Measurements from ENCODE around the gene KIN.
A peak's percentile ranks its signal among the peaks of the same experiment; 100 is the strongest.
"Not testable (repeated sequence)": the region's sequence is repeated elsewhere in the genome, so short reads cannot be mapped to it uniquely, and the experiment has no call there.

The KIN gene

GRCh38 chr10:7794251-7795026 lies 6.6 kb upstream of the KIN start:
- no peak for DNase-seq (ENCODE audit: low read depth, low spot score)

GRCh38 chr10:7792541-7792940 lies 4.7 kb upstream of the KIN start:
- DNase-seq (ENCODE audit: low read depth, low spot score) = no peak

- DNase-seq (ENCODE audit: low read depth, low spot score) = no peak
Observed at GRCh38 chr10:7789390-7789789, 1.6 kb upstream of the KIN start.

- DNase-seq (ENCODE audit: low read depth, low spot score) = no peak
Observed at GRCh38 chr10:7788639-7789286, 970 bp upstream of the KIN start.

GRCh38 chr10:7787150-7787856 lies 490 bp downstream of the KIN start:
- no peak for DNase-seq (ENCODE audit: low read depth, low spot score)

GRCh38 chr10:7786430-7786829 lies 1.4 kb downstream of the KIN start:
- DNase-seq (ENCODE audit: low read depth, low spot score) = no peak

- DNase-seq (ENCODE audit: low read depth, low spot score) = not testable (repeated sequence)
Observed at GRCh38 chr10:7782194-7782593, 5.6 kb downstream of the KIN start.

- DNase-seq (ENCODE audit: low read depth, low spot score) = no peak
Observed at GRCh38 chr10:7776777-7777176, 11.0 kb downstream of the KIN start.

- no peak for DNase-seq (ENCODE audit: low read depth, low spot score)
Observed at GRCh38 chr10:7773845-7774801, 13.7 kb downstream of the KIN start.

GRCh38 chr10:7768417-7768816 lies 19.4 kb downstream of the KIN start:
- DNase-seq (ENCODE audit: low read depth, low spot score) = no peak

- DNase-seq (ENCODE audit: low read depth, low spot score) = no peak
Observed at GRCh38 chr10:7767209-7767608, 20.6 kb downstream of the KIN start.

- no peak for DNase-seq (ENCODE audit: low read depth, low spot score)
Observed at GRCh38 chr10:7766241-7766640, 21.6 kb downstream of the KIN start.

- DNase-seq (ENCODE audit: low read depth, low spot score) = no peak
Observed at GRCh38 chr10:7763929-7764328, 23.9 kb downstream of the KIN start.

- DNase-seq (ENCODE audit: low read depth, low spot score) = peak; percentile 12
Observed at GRCh38 chr10:7756360-7756992, 31.3 kb downstream of the KIN start.

- no peak for DNase-seq (ENCODE audit: low read depth, low spot score)
Observed at GRCh38 chr10:7755103-7755502, 32.7 kb downstream of the KIN start.

- DNase-seq (ENCODE audit: low read depth, low spot score) = no peak
Observed at GRCh38 chr10:7752251-7752650, 35.5 kb downstream of the KIN start.

GRCh38 chr10:7750222-7750621 lies 37.6 kb downstream of the KIN start:
- no peak for DNase-seq (ENCODE audit: low read depth, low spot score)

- DNase-seq (ENCODE audit: low read depth, low spot score) = not testable (repeated sequence)
Observed at GRCh38 chr10:7748637-7749036, 39.2 kb downstream of the KIN start.

GRCh38 chr10:7744307-7744706 lies 43.5 kb downstream of the KIN start:
- no peak for DNase-seq (ENCODE audit: low read depth, low spot score)

- no peak for DNase-seq (ENCODE audit: low read depth, low spot score)
Observed at GRCh38 chr10:7738536-7739407, 49.0 kb downstream of the KIN start.
